CD14-positive monocyte (primary cell): ENCODE measurements around the gene CENPP. TPM values are rescaled to one million over a fixed set of nuclear protein-coding genes. Genes with fewer than 3 reads are reported as not detected.
A peak's percentile ranks its signal among the peaks of the same experiment; 100 is the strongest.

Experiments used
- DNase-seq, 3 donors: peaks; one replicate each; pipeline ENCODE4 v3.0.0-alpha.2; 2011 to 2022
- H2AFZ ChIP-seq: 2 replicates; pipeline ENCODE4 v1.6.0; 2012; ENCODE audit warnings: mild to moderate bottlenecking, low read depth, low read length, inconsistent platforms; ENCODE audit not compliant: insufficient read depth, poor library complexity, severe bottlenecking
- H3K27ac ChIP-seq, 2 donors: 1 replicate in 1 of 2; 2 replicates in 1 of 2; pipeline ENCODE4 v1.5.1; 2012 to 2013; ENCODE audit warnings: low read length in 2 of 2, control low read depth in 1 of 2, inconsistent platforms in 1 of 2, low read depth in 1 of 2, mild to moderate bottlenecking in 1 of 2
- H3K27me3 ChIP-seq, 2 donors: one replicate each; pipeline versions ENCODE4 v1.6.0 to v1.6.1; 2011 to 2013; ENCODE audit warnings: low read length in 2 of 2; ENCODE audit not compliant: control insufficient read depth in 2 of 2, insufficient read depth in 2 of 2
- H3K36me3 ChIP-seq, 2 donors: replicated peaks in 1 of 2; 1 replicate in 1 of 2; 2 replicates in 1 of 2; pipeline versions ENCODE4 v1.5.1 to v1.6.1; 2012 to 2013; ENCODE audit warnings: low read length in 2 of 2, control low read depth in 1 of 2, inconsistent platforms in 1 of 2, mild to moderate bottlenecking in 1 of 2; ENCODE audit not compliant: insufficient read depth in 2 of 2, control insufficient read depth in 1 of 2
- H3K4me1 ChIP-seq, 2 donors: 1 replicate in 1 of 2; 2 replicates in 1 of 2; pipeline versions ENCODE4 v1.5.1 to v1.6.1; 2012 to 2013; ENCODE audit warnings: low read length in 2 of 2, control low read depth in 1 of 2, inconsistent platforms in 1 of 2, mild to moderate bottlenecking in 1 of 2, moderate library complexity in 1 of 2; ENCODE audit not compliant: insufficient read depth in 2 of 2, control insufficient read depth in 1 of 2
- H3K4me2 ChIP-seq: replicated peaks from 2 replicates; pipeline ENCODE3; 2012; ENCODE audit warnings: low read length, moderate library complexity, mild to moderate bottlenecking; ENCODE audit not compliant: poor library complexity, severe bottlenecking; ENCODE audit errors: extremely low read depth
- H3K4me3 ChIP-seq, 3 experiments: fragments of 200-600 bp in 1 of 3; sonication (generic) in 1 of 3; replicated peaks in 1 of 3; 1 replicate in 2 of 3; 2 replicates in 1 of 3; pipeline ENCODE4 v1.5.1; 2011 to 2013; ENCODE audit warnings: low read length in 3 of 3, mild to moderate bottlenecking in 3 of 3, control low read depth in 2 of 3, low read depth in 2 of 3, inconsistent platforms in 1 of 3, moderate library complexity in 1 of 3
- H3K79me2 ChIP-seq: 2 replicates; pipeline ENCODE4 v1.6.0; 2012; ENCODE audit warnings: mild to moderate bottlenecking, control low read depth, inconsistent platforms, low read length, moderate library complexity; ENCODE audit not compliant: insufficient read depth
- H3K9ac ChIP-seq: 2 replicates; pipeline ENCODE4 v1.6.0; 2017; ENCODE audit warnings: low read length, mild to moderate bottlenecking; ENCODE audit not compliant: insufficient read depth, poor library complexity, severe bottlenecking
- H3K9me3 ChIP-seq, 2 donors: replicated peaks in 1 of 2; 1 replicate in 1 of 2; 2 replicates in 1 of 2; pipeline versions ENCODE4 v1.5.1 to v1.6.1; 2012 to 2013; ENCODE audit warnings: low read length in 2 of 2, control low read depth in 1 of 2; ENCODE audit not compliant: control insufficient read depth in 1 of 2, insufficient read depth in 1 of 2
- H4K20me1 ChIP-seq: 2 replicates; pipeline ENCODE4 v1.6.0; 2012; ENCODE audit warnings: mild to moderate bottlenecking, low read length, control low read depth, moderate library complexity; ENCODE audit not compliant: insufficient read depth
- H3K27ac Mint-ChIP-seq, 7 donors: one replicate each; pipeline ENCODE4 v1.8.0; 2020; ENCODE audit warnings: mild to moderate bottlenecking in 7 of 7, mixed read lengths in 7 of 7, moderate library complexity in 6 of 7, inconsistent platforms in 2 of 7
- H3K27me3 Mint-ChIP-seq, 3 donors: one replicate each; pipeline ENCODE4 v1.8.0; 2021 to 2022; ENCODE audit warnings: low read depth in 3 of 3, mild to moderate bottlenecking in 3 of 3, mixed read lengths in 3 of 3, moderate library complexity in 3 of 3, inconsistent platforms in 1 of 3
- H3K36me3 Mint-ChIP-seq, 2 donors: one replicate each; pipeline ENCODE4 v1.8.0; 2020; ENCODE audit warnings: mixed read lengths in 2 of 2, inconsistent platforms in 1 of 2, mild to moderate bottlenecking in 1 of 2
- H3K4me1 Mint-ChIP-seq: one replicate; pipeline ENCODE4 v1.8.0; 2020; ENCODE audit warnings: mild to moderate bottlenecking, mixed read lengths
- H3K4me3 Mint-ChIP-seq, 2 donors: one replicate each; pipeline ENCODE4 v1.8.0; 2020; ENCODE audit warnings: mild to moderate bottlenecking in 2 of 2, mixed read lengths in 2 of 2, moderate library complexity in 1 of 2
- H3K9me3 Mint-ChIP-seq, 7 donors: one replicate each; pipeline ENCODE4 v1.8.0; 2020 to 2022; ENCODE audit warnings: mixed read lengths in 7 of 7, mild to moderate bottlenecking in 6 of 7, moderate library complexity in 6 of 7, inconsistent platforms in 2 of 7
- CTCF ChIP-seq: fragments of 200-600 bp; IDR thresholded peaks from one replicate; pipeline ENCODE4 v1.8.0; 2022; ENCODE audit warnings: antibody characterized with exemption, mild to moderate bottlenecking
- WGBS: methylation state at CpG from one replicate; pipeline ENCODE4 v1.1.5; 2013; ENCODE audit warnings: missing lambda C conversion rate; ENCODE audit not compliant: insufficient coverage; 5-methylcytosine and 5-hydroxymethylcytosine counted together
- intact Hi-C, 2 donors: fragments of 100-400 bp; cut with micrococcal nuclease; formaldehyde crosslinking; loops; one replicate each; pipeline versions ENCODE4 v1.15.0 to v1.15.1; 2023
- polyA plus RNA-seq, 3 donors: library from polyadenylated mRNA; depleted of rRNA in 1 of 3; unstranded in 2 of 3; stranded (reverse) in 1 of 3; fragments of 300-500 nt in 2 of 3; fragments of >200 nt in 1 of 3; fragmentation: Illumina TruSeq in 2 of 3; gene quantifications; 1 replicate in 2 of 3; 2 replicates in 1 of 3; pipeline ENCODE4 v1.2.3, GENCODE V29; 2012 to 2021

The CENPP gene
- polyA plus RNA-seq, 3 donors, result 0.50 to 1.1 (median 1.1) TPM

DNA sequence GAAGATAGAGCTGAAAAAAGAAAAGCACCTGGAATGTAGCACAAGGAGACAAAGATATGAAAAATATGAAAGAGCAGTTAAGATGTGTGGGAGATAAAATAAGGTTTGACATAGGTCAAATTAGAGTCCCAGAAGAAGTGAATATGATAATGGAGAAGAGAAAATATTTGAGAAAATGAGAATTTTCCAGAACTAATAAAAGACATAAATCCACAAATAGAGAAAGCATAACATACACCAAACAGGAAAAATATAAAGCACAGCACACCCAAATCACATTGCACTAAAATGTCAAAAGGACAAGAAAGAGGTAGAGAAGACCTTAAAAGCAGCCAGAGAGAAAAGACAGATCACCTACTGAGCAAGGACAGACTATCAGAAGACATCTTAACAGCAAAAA, 300.7 kb downstream of the CENPP start:
- intact Hi-C loops, result no loop called here
- TF ChIP-seq CTCF, result no peak
- Histone ChIP-seq H3K4me1 (no peaks in the 10 kb centered on the region), H3K27me3 (no peaks in the 10 kb centered on the region), H3K9ac (no peak overlapping the region), H3K9me3 (no peaks in the 10 kb centered on the region), H4K20me1 (no peaks in the 10 kb centered on the region), H3K36me3 (peaks cover 23 to 92% of the 10 kb centered on the region in 2 donors), H3K79me2 (no peaks in the 10 kb centered on the region), H3K27ac (no peak overlapping the region), H3K4me3 (no peak overlapping the region), H3K4me2 (no peak overlapping the region), H2AFZ (no peak overlapping the region)
- peaks cover 11% of the 10 kb centered on the region for H3K4me1 Mint-ChIP-seq
- H3K9me3 Mint-ChIP-seq, result peaks cover 2 to 9% (median 5%) of the 10 kb centered on the region in 7 donors
- DNase-seq, result no peak
- no peaks in the 10 kb centered on the region for H3K27me3 Mint-ChIP-seq
- H3K36me3 Mint-ChIP-seq, result peaks cover 69 to 86% of the 10 kb centered on the region in 2 donors
- no peak overlapping the region for H3K4me3 Mint-ChIP-seq
- H3K27ac Mint-ChIP-seq, result peak overlapping the region in 1 of 7 donors; percentile 5

GRCh38 chr9:92627651-92628050, 301.9 kb downstream of the CENPP start:
- Histone ChIP-seq H3K79me2 (no peaks in the 10 kb centered on the region), H3K4me2 (no peak overlapping the region), H3K27me3 (no peaks in the 10 kb centered on the region), H2AFZ (no peak overlapping the region), H3K4me3 (no peak overlapping the region), H4K20me1 (no peaks in the 10 kb centered on the region), H3K9ac (no peak overlapping the region), H3K27ac (no peak overlapping the region), H3K36me3 (peaks cover 35 to 95% of the 10 kb centered on the region in 2 donors), H3K4me1 (no peaks in the 10 kb centered on the region), H3K9me3 (no peaks in the 10 kb centered on the region)
- intact Hi-C loops, result no loop called here
- H3K4me3 Mint-ChIP-seq, result no peak overlapping the region
- no peaks in the 10 kb centered on the region for H3K27me3 Mint-ChIP-seq
- H3K27ac Mint-ChIP-seq, result peak overlapping the region in 1 of 7 donors; percentile 10
- peaks cover 73 to 89% of the 10 kb centered on the region in 2 donors for H3K36me3 Mint-ChIP-seq
- H3K4me1 Mint-ChIP-seq, result peaks cover 11% of the 10 kb centered on the region
- WGBS, result 94% methylated on average over 3 of the region's 5 CpGs
- no peak for TF ChIP-seq CTCF
- H3K9me3 Mint-ChIP-seq, result peaks cover 2 to 9% (median 5%) of the 10 kb centered on the region in 7 donors
- no peak for DNase-seq
